C1 segment of cervical spinal cord (tissue), 14 donors: ENCODE results near the gene CAPN8.

Source experiments
- DNase-seq, 14 donors: peaks; one replicate each; lab custom pipeline; 2025; lab: John Stamatoyannopoulos, UW

The CAPN8 gene

GRCh38 chr1:223618680-223619079 lies 46.8 kb downstream of the CAPN8 start:
- DNase-seq, result no peak

GRCh38 chr1:223617323-223618070 lies 48.0 kb downstream of the CAPN8 start:
- peak in 1 of 14 donors; percentile 2 for DNase-seq

- DNase-seq, result no peak
Measured at GRCh38 chr1:223616586-223616985, 48.9 kb downstream of the CAPN8 start.

GRCh38 chr1:223611936-223612335 lies 53.6 kb downstream of the CAPN8 start:
- DNase-seq, result peak in 1 of 14 donors; percentile 25

GRCh38 chr1:223609977-223610376 lies 55.5 kb downstream of the CAPN8 start:
- DNase-seq, result no peak

GRCh38 chr1:223609066-223609465 lies 56.4 kb downstream of the CAPN8 start:
- no peak for DNase-seq

- no peak for DNase-seq
Measured at GRCh38 chr1:223558512-223558911, 107.0 kb downstream of the CAPN8 start.

- no peak for DNase-seq
Measured at GRCh38 chr1:223557130-223557475, 108.4 kb downstream of the CAPN8 start.

GRCh38 chr1:223556414-223557129 lies 108.9 kb downstream of the CAPN8 start:
- no peak for DNase-seq

- DNase-seq, result no peak
Measured at GRCh38 chr1:223553957-223554356, 111.5 kb downstream of the CAPN8 start.

- no peak for DNase-seq
Measured at GRCh38 chr1:223551610-223552009, 113.9 kb downstream of the CAPN8 start.

GRCh38 chr1:223549740-223550139 lies 115.8 kb downstream of the CAPN8 start:
- DNase-seq, result no peak

- no peak for DNase-seq
Measured at GRCh38 chr1:223547316-223548114, 118.0 kb downstream of the CAPN8 start.

GRCh38 chr1:223545343-223545742 lies 120.2 kb downstream of the CAPN8 start:
- DNase-seq, result no peak

GRCh38 chr1:223543560-223543959 lies 121.9 kb downstream of the CAPN8 start:
- no peak for DNase-seq

GRCh38 chr1:223542831-223543230 lies 122.7 kb downstream of the CAPN8 start:
- DNase-seq, result no peak

- no peak for DNase-seq
Measured at GRCh38 chr1:223540485-223541106, 124.9 kb downstream of the CAPN8 start.

- no peak for DNase-seq
Measured at GRCh38 chr1:223539750-223540149, 125.8 kb downstream of the CAPN8 start.

- DNase-seq, result peak in 5 of 14 donors; percentile 3 to 87 (median 12)
Measured at GRCh38 chr1:223538981-223539380, 126.5 kb downstream of the CAPN8 start.

GRCh38 chr1:223535319-223535718 lies 130.2 kb downstream of the CAPN8 start:
- peak in 2 of 14 donors; percentile 13 to 92 for DNase-seq

GRCh38 chr1:223534677-223535076 lies 130.8 kb downstream of the CAPN8 start:
- DNase-seq, result no peak

GRCh38 chr1:223533708-223534107 lies 131.8 kb downstream of the CAPN8 start:
- no peak for DNase-seq
